Suprapubic skin (tissue), 4 donors: Measurements from ENCODE around the gene HIBADH. TPM values are rescaled to one million over a fixed set of nuclear protein-coding genes. Genes with fewer than 3 reads are reported as not detected.
"Not testable (repeated sequence)": the region's sequence is repeated elsewhere in the genome, so short reads cannot be mapped to it uniquely, and the experiment has no call there.

Experiments used
- DNase-seq, 2 donors: peaks; one replicate each; pipeline ENCODE4 v3.0.0-alpha.2; 2019; ENCODE audit warnings: low spot score in 2 of 2
- H3K27ac ChIP-seq: fragments of 200-600 bp; sonication (generic); one replicate; pipeline ENCODE4 v1.5.1; 2019
- H3K27me3 ChIP-seq: fragments of 200-600 bp; sonication (generic); one replicate; pipeline ENCODE4 v1.5.1; 2019
- H3K36me3 ChIP-seq: fragments of 200-600 bp; sonication (generic); one replicate; pipeline ENCODE4 v1.5.1; 2019
- H3K4me1 ChIP-seq: fragments of 200-600 bp; sonication (generic); one replicate; pipeline ENCODE4 v1.5.1; 2019
- H3K4me3 ChIP-seq: fragments of 200-600 bp; sonication (generic); one replicate; pipeline ENCODE4 v1.5.1; 2019; ENCODE audit warnings: mild to moderate bottlenecking
- H3K9me3 ChIP-seq: fragments of 200-600 bp; sonication (generic); one replicate; pipeline ENCODE4 v1.5.1; 2019
- CTCF ChIP-seq, 2 donors: fragments of 200-600 bp in 1 of 2; fragments of 450-650 bp in 1 of 2; sonication (generic) in 1 of 2; IDR thresholded peaks; one replicate each; pipeline ENCODE4 v1.5.1; 2016 to 2019; ENCODE audit warnings: antibody characterized with exemption in 2 of 2, mild to moderate bottlenecking in 1 of 2, moderate library complexity in 1 of 2
- EP300 ChIP-seq: sonication (generic); formaldehyde crosslinking; IDR thresholded peaks from one replicate; pipeline ENCODE4 v1.6.1; 2017; ENCODE audit warnings: antibody characterized with exemption
- POLR2A ChIP-seq, 2 donors: fragments of 450-650 bp; IDR thresholded peaks; one replicate each; pipeline ENCODE4 v1.6.1; 2017; ENCODE audit warnings: antibody characterized with exemption in 2 of 2, mild to moderate bottlenecking in 2 of 2, moderate library complexity in 2 of 2
- POLR2AphosphoS5 ChIP-seq, 3 donors: sonication (generic); formaldehyde crosslinking; IDR thresholded peaks; one replicate each; pipeline ENCODE4 v1.6.1; 2017; ENCODE audit warnings: antibody characterized with exemption in 3 of 3
- WGBS: methylation state at CpG from one replicate; pipeline ENCODE4 v1.1.5; 2018; 5-methylcytosine and 5-hydroxymethylcytosine counted together
- total RNA-seq, 4 donors: library from RNA; depleted of rRNA; stranded (reverse); fragments of >200 nt; gene quantifications; one replicate each; pipeline ENCODE4 v1.1.0, GENCODE V29; 2016

HIBADH gene
- total RNA-seq, 4 donors from 2014 or later = 27.9 to 35.2 (median 30.2) TPM

DNA sequence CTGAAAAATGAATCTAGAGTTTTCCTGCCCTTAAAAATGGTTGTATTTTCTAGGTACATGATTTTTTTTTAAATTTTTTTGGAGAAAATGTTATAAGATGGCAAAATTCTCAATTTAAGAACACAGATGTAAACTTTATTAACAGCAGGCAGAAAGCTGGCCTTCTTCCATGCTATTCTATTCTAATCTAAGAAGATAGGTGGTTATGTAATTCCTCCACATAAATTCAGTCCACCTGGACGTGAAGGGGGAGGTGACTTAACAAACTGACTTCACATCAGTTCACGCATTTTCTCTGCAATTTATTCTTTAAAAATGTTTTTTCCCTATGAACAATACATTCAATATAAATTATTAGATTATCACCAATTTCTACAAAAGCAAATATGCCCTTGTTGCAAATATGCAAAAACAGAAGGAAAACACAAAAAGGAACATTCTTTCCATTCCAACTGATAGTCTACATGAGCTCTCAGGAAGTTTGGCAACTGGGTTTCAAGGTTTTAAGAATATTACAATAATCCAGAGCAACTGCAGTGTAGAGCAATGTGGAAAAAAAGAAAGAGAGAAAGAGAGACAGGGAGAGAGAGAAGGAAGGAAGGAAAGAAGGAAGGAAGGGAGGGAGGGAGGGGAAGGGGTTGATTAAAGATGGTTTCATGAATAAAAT lies 76.8 kb downstream of the HIBADH start:
- WGBS = 80% methylated on average over 2 of the region's 2 CpGs
- Histone ChIP-seq H3K36me3 (no peaks in the 10 kb centered on the region), H3K27ac (no peak overlapping the region), H3K4me3 (no peak overlapping the region), H3K27me3 (no peaks in the 10 kb centered on the region), H3K9me3 (no peaks in the 10 kb centered on the region), H3K4me1 (no peaks in the 10 kb centered on the region)
- DNase-seq = no peak
- TF ChIP-seq EP300 (no peak), POLR2AphosphoS5 (IDR thresholded peaks at IDR 0.05) (no peak)

DNA sequence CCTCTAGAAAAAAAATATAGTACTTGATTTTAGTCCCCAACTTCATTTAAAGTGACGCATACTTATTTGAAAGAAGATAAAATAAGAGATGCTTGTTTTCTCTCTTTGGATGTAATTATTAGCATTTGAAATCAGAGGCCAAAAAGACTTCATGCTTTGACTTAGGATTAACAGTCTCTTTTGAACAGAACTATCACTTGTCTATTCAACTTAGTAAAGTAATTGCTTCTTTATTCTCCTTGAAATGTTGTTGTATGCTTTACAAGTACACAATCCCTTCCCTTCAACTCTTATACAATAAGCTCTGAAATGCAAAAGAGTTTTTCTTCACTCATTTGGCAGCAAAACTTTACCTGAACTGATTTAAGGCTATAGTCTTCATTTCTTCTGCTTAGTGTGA lies 80.8 kb downstream of the HIBADH start:
- TF ChIP-seq CTCF (IDR thresholded peaks at IDR 0.05) (no peak), EP300 (no peak), POLR2AphosphoS5 (IDR thresholded peaks at IDR 0.05) (no peak), POLR2A (IDR thresholded peaks at IDR 0.05) (no peak)
- H3K27ac ChIP-seq = no peak overlapping the region
- no peaks in the 10 kb centered on the region for H3K36me3 ChIP-seq
- no peaks in the 10 kb centered on the region for H3K4me1 ChIP-seq
- no peak for DNase-seq
- 95% methylated on average over 1 of the region's 1 CpG for WGBS
- no peaks in the 10 kb centered on the region for H3K9me3 ChIP-seq
- no peaks in the 10 kb centered on the region for H3K27me3 ChIP-seq
- H3K4me3 ChIP-seq = no peak overlapping the region

DNA sequence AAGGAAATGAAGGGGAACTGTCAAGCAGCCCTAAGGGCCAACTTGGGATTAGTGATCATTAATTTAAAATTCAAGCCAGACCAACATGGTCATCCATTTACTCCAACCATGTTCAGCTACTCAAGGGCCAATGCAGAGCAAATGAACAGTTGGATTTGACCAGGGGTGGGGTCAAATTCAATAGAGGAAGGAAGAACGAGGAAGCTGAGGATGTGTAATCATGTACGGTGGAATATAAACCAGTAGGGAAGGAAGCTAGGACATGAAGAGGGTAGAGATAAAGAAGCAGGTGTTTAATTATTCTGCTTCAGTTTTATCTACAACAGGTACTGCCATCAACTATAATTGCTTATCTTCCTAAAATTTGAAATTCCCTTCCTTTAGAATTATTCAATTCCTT lies 81.6 kb downstream of the HIBADH start:
- WGBS = 88% methylated on average over 2 of the region's 2 CpGs
- TF ChIP-seq CTCF (IDR thresholded peaks at IDR 0.05) (no peak), EP300 (no peak), POLR2AphosphoS5 (IDR thresholded peaks at IDR 0.05) (no peak), POLR2A (IDR thresholded peaks at IDR 0.05) (no peak)

DNA sequence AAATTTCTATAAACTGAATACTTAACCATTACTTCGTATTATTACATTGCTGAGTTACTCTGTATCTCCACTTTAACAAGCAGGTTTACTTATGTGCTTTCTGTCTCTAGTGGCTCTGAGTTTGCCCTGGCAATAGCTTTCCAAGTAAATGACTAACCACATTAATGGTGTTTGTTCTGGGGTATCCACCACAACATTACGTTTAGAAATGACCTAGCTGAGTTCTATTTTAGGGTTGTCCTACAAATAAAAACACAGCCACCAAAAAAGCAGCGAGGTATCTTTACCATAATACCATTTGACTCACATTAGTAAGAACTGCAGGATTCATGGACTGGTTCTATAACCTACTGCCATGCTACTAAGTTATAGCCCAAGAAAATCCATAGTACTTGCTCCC lies 83.1 kb downstream of the HIBADH start:
- H3K36me3 ChIP-seq = no peaks in the 10 kb centered on the region
- 84% methylated on average over 3 of the region's 3 CpGs for WGBS
- no peaks in the 10 kb centered on the region for H3K9me3 ChIP-seq
- H3K27me3 ChIP-seq = no peaks in the 10 kb centered on the region
- TF ChIP-seq POLR2A (IDR thresholded peaks at IDR 0.05) = no peak
- TF ChIP-seq CTCF (IDR thresholded peaks at IDR 0.05) = no peak
- TF ChIP-seq EP300 = no peak
- no peak for TF ChIP-seq POLR2AphosphoS5 (IDR thresholded peaks at IDR 0.05)
- H3K4me3 ChIP-seq = no peak overlapping the region
- no peak overlapping the region for H3K27ac ChIP-seq
- H3K4me1 ChIP-seq = peaks cover 3% of the 10 kb centered on the region
- no peak for DNase-seq

More for the DNA sequence above, 81.6 kb downstream of the HIBADH start:
- DNase-seq = no peak
- no peaks in the 10 kb centered on the region for H3K27me3 ChIP-seq
- no peaks in the 10 kb centered on the region for H3K9me3 ChIP-seq
- H3K4me3 ChIP-seq = no peak overlapping the region
- no peak overlapping the region for H3K27ac ChIP-seq
- H3K4me1 ChIP-seq = peaks cover 2% of the 10 kb centered on the region
- H3K36me3 ChIP-seq = no peaks in the 10 kb centered on the region

DNA sequence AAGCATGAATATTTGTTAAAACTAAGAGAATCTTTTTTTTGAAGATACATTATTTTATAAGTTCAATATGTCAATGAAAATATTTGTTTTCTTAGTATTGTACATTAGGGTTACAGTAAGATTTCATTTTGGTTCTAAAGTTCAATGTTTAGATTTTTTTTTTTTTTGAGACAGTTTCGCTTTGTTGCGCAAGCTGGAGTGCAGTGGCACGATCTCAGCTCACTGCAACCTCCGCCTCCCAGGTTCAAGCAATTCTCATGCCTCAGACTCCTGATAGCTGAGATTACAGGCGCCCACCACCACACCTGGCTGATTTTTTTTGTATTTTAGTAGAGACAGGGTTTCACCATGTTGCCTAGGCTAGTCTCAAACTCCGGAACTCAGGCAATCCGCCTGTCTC lies 84.5 kb downstream of the HIBADH start:
- not testable (repeated sequence) for DNase-seq, H3K27me3 ChIP-seq, H3K36me3 ChIP-seq, H3K9me3 ChIP-seq, H3K4me1 ChIP-seq, H3K4me3 ChIP-seq, H3K27ac ChIP-seq
- WGBS = 89% methylated on average over 7 of the region's 7 CpGs

- no peak for TF ChIP-seq EP300
- peak; percentile 24 to 40 for TF ChIP-seq CTCF (IDR thresholded peaks at IDR 0.05)
- H3K9me3 ChIP-seq = no peaks in the 10 kb centered on the region
- no peaks in the 10 kb centered on the region for H3K36me3 ChIP-seq
- 90% methylated on average over 3 of the region's 3 CpGs for WGBS
- no peak for DNase-seq
- no peak overlapping the region for H3K4me3 ChIP-seq
- H3K27ac ChIP-seq = no peak overlapping the region
- H3K4me1 ChIP-seq = peaks cover 3% of the 10 kb centered on the region
- H3K27me3 ChIP-seq = no peaks in the 10 kb centered on the region
These were observed 86.2 kb downstream of the HIBADH start for GRCh38 chr7:27576360-27576944.
